H1 (cell line): ENCODE measurements around the gene MYO9A. TPM values are rescaled to one million over a fixed set of nuclear protein-coding genes. Genes with fewer than 3 reads are reported as not detected.

Source experiments
- CTCF ChIP-seq, 3 experiments: IDR thresholded peaks; 1 replicate in 2 of 3; 2 replicates in 1 of 3; pipeline versions ENCODE4 v1.5.1 to v1.6.1; 2011; ENCODE audit warnings: low read length in 3 of 3, mild to moderate bottlenecking in 3 of 3, inconsistent platforms in 2 of 3, low read depth in 1 of 3, moderate library complexity in 1 of 3; ENCODE audit not compliant: insufficient read depth in 1 of 3; ENCODE audit errors: control extremely low read depth in 1 of 3
- POLR2AphosphoS5 ChIP-seq: IDR thresholded peaks from 2 replicates; pipeline ENCODE4 v1.6.1; 2011; ENCODE audit warnings: low read depth, low read length
- polyA plus RNA-seq, 7 experiments: library from polyadenylated mRNA; depleted of rRNA in 3 of 7; stranded (reverse) in 5 of 7; unstranded in 2 of 7; fragments of >200 nt in 5 of 7; fragments of 200-250 nt in 2 of 7; gene quantifications; 1 replicate in 5 of 7; 2 replicates in 1 of 7; 4 replicates in 1 of 7; pipeline versions ENCODE4 v1.2.1 to v1.2.3, GENCODE V29; 2011 to 2013; ENCODE audit warnings: missing spikeins in 2 of 7, mixed read lengths in 2 of 7
- total RNA-seq: library from RNA; stranded (reverse); fragmentation: NEBNext Ultra II Directional; extraction: Animal tissue kit (Norgen Biotek cat#: 25700); gene quantifications from 2 replicates; pipeline ENCODE4 v1.2.1, GENCODE V29; 2021
- TF ChIP-seq, protein P1 (sequence below): IDR thresholded peaks from 2 replicates; pipeline ENCODE4 v1.6.1; 2012; ENCODE audit warnings: inconsistent platforms

Gene MYO9A
- total and polyA plus RNA-seq, 2 of the 8 experiments (the other 6 are each of a cell fraction or from before 2014, with no cell fraction given) = 3.9 to 26.0 TPM

- TF ChIP-seq, protein P1, sequence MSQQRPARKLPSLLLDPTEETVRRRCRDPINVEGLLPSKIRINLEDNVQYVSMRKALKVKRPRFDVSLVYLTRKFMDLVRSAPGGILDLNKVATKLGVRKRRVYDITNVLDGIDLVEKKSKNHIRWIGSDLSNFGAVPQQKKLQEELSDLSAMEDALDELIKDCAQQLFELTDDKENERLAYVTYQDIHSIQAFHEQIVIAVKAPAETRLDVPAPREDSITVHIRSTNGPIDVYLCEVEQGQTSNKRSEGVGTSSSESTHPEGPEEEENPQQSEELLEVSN = no peak
- TF ChIP-seq CTCF (IDR thresholded peaks at IDR 0.05; ENCODE audit: control extremely low read depth in 1 of 3, insufficient read depth in 1 of 3, low read depth in 1 of 3, low read length in 3 of 3) (no peak), POLR2AphosphoS5 (no peak)
- TF ChIP-seq, all 59 proteins: peak for 0
Observed at GRCh38 chr15:72060687-72061250, 57.2 kb downstream of the MYO9A start (continued).
